HG03103 (cell line): Measurements from ENCODE around the gene RAB13.
A peak's percentile ranks its signal among the peaks of the same experiment; 100 is the strongest.

Experiments used
- ATAC-seq: cut with Tn5 transposase; IDR thresholded peaks from one replicate; pipeline ENCODE4 v1.9.1; 2021; ENCODE audit warnings: low read depth; ENCODE audit not compliant: unreplicated experiment

RAB13 gene

DNA sequence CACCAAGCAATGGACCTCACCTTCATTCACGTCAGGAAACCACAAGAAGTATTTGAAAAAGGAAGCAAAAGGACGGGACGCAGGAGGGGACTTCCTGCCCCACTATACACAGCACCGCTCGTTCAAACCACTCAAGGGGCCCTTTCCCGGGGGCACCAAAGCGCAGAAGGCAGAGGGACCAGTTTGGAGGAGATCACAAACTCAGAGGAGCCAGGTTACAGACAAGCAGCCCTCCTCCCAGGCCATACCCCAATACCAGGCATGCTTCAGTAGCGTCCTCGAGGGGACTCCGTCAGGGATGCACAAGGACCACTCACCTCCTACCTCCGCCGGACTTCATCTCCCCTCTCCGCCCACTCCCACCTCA is 28.4 kb downstream of the RAB13 start:
- ATAC-seq = no peak

- ATAC-seq = no peak
Observed at GRCh38 chr1:153956997-153957715, 29.0 kb downstream of the RAB13 start.

GRCh38 chr1:153954826-153955225 is 31.3 kb downstream of the RAB13 start:
- ATAC-seq = no peak

DNA sequence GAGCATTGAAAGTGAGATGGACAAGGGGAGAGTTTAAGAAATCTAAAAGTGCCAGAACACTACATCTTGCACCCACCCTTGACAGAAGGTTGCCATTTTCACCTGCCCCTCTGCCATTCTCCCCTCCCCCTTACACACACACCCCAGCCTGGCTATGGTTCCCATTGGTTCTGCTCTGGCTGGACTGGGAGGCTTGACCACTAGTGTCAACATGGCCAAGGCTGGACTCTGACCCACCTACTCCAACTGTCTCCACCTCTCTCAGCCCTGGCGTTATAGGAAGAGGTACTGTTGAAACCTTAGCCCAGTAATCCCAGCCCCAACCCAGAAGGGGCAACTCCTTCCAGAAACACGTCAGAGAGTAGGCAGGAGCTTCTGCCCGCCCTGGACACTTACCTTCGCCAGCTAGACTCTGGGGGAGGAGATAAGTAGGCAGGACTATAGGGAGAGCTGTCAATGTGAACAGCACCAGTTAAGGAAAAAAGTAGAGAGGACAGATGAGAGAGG is 32.2 kb downstream of the RAB13 start:
- ATAC-seq = no peak

DNA sequence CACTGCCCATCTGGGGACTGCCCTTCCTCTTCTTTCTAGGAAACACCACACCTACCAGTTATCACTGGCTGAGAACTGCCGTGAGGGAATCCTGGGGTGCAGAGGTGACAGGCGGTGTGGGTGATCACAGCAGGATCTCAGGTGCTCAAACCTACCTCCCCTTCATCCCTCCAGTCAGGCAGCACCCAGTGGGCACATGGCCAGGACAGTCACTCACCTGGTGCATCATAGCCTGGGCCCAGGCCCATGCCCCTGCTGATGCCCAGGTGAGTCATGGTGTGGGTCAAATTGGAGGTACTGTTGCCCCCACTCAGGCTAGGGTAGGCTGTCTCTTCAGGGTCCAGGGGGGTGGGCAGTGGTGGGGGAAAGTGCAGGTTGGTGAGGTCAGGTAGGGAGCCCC is 34.3 kb downstream of the RAB13 start:
- no peak for ATAC-seq

DNA sequence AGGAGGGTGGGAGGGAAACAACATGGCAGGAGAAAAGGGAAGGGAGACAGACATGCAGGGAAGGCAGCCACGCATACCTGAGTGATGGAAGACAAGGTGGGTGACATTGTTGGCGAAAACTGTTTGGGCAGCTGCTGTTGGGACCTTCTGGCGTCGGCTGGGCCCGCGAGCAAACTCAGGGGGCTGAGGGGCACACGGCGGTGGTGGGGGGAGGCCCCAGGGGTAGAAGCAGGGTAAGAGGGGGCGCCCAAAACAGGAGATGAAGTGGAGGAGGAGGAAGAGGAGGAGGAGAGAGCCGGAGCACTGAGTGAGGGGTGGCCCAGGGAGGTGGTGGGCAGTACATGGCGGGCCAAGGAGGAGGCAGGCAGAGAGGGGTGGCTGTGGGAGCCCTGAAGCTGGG is 35.0 kb downstream of the RAB13 start:
- ATAC-seq = no peak

DNA sequence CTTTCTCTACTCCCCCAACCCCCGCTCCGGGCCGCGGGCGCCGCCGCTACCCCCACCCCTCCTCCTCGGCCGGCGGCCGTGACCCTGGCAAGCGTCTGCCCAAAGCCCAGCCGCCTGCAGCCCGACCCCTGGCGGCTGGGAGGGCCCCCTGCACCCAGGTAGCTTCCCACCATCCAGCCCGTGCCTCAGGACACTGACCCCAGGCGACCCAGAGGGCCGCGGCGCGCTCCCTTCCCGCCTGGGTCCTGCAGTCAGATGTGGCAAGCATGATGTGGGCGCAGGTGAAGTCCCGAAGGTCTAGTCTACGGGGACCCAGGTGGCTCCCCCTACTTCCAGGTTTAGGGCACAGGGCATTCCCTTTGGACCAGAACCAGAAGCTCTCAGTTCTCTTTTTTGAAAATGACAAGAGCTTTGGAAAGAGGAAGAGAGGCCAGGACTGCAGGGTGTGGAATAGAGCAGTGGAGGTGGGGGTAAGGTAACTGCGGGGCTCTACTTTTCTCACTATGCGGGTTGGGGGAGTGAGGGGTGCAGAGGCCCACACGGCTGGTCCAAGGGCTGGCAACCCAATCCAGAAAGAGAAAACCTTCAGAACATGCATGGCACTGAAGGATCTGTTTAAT is 39.4 kb downstream of the RAB13 start, which contains the start of gene DENND4B:
Gene DENND4B (minus strand): TSS at position 97 of the 620 bp plus-strand sequence. CDS start 2,344 bp downstream, outside the sequence.
- peak; percentile 58 for ATAC-seq

GRCh38 chr1:153945795-153946621 is 40.1 kb downstream of the RAB13 start:
- ATAC-seq = peak; percentile 54

GRCh38 chr1:153945131-153945794 is 40.9 kb downstream of the RAB13 start:
- ATAC-seq = no peak

- no peak for ATAC-seq
Observed at GRCh38 chr1:153944827-153945117, 41.4 kb downstream of the RAB13 start.

GRCh38 chr1:153944005-153944826 is 41.9 kb downstream of the RAB13 start:
- ATAC-seq = no peak

DNA sequence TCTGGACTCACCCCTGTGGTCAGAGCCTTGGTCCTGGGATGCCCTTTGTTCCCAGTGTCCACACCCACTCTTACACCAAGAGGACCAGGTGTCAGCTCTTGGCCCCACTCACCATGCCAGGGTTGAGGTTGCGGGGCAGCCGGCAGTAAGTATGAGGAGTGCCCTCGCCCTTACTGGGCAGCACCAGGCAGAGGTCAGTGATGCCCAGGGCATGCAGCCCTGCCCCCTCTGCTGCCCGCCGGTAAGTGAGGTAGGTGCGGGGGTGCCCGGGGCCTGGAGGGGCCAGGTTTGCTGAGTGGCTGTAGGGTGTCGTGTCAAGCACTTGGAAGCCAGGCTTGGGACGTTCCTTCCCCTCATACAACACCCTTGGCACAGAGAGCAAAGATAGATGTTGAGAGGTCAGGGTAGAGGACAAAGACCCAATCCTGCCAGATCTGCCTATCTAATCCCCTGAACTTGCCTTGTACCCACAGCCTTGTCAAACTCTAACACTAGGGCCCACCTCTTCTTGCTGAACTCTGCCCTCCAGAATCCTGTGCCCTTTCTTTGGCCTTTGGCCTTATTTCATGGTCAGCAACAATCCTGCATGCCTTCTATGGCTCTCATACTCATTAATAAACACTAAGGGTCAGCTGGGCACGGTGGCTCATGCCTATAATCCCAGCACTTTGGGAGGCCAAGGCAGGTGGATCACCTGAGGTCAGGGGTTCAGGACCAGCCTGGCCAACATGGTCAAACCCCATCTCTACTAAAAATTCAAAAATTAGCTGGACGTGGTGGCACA is 43.2 kb downstream of the RAB13 start:
- ATAC-seq = no peak

DNA sequence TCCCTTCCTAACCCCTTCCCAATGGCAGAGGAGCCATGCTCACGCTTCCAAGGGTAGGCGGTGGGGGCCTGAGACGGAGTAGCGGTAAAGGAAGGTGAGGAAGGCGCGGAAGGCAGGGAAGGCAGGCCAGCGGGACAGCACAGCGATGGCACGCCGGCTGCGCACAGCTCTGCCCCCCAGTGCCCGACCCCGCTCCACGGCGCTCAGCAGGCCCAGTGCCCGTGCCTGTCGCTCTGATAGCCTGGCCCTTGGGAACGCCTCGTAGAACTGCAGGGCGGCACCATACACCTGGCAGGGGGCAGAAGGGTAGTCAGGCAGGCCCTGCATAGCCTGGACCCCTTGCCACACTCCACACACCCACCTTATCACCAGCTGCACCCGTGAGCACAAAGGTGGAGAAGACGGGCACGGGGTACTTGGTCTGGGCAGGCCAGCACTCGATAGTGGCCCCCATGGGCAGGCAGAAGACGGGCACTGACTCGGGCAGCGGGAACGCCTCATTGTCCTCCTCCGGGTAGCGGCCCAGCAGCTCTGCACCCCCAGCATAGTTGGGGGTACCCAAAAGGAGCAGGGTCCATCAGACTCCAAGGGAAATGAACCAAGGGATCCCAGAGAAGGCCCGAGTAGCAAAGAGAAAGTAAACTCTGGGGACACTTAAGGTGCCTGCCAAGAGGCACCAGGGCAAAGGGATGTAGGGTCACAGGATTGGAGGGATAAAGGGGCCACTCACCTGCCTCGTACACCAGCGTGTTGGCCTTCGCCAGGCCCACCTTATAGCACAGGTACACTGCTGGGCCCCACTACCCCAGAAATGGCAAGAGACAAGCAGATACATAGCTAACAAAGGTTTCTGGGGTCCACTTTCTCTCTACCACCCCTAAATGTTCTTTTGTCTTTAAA is 44.1 kb downstream of the RAB13 start:
- ATAC-seq = no peak

DNA sequence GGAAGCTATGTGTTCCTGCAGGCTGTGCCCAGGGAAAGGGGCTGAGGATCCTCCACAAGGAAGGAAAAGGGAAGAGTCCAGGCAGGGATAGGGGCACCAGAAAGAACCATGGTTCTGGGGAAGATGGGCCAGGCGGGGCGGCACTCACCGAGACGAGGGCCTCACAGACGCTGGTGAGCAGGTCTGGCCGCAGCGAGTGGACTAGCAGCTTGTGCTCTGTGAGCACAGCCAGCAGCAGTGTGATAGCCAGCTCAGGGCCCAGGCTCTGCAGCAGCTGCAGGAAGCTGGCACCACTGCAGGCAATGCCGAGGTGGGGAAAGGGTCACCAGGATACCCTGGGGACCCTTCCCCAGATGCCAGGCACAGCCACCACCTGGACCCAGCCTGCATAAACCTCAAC is 45.4 kb downstream of the RAB13 start:
- no peak for ATAC-seq

DNA sequence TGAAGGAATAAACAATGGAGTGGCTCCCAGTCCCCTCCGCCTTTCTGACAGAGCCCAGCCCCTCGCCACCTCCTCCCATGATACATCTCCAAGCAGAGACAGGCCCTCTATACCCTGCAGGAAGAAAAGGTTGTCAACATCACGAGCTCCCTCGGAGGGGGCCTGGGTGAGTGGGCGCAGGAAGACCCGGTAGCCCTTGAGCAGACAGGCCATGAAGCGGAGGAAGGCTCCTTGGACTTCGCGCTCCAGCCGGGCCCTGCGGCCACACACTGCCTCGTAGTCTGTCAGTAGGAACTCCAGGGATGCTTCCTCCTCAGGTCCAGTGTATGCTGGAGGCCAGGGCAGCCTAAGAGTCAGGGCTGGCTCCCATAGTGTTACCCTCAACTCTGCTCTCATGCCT is 46.7 kb downstream of the RAB13 start:
- ATAC-seq = no peak

GRCh38 chr1:153938996-153939395 is 47.1 kb downstream of the RAB13 start:
- no peak for ATAC-seq

GRCh38 chr1:153937331-153937730 is 48.8 kb downstream of the RAB13 start:
- ATAC-seq = no peak

GRCh38 chr1:153936011-153936802 is 49.9 kb downstream of the RAB13 start:
- no peak for ATAC-seq
